Measurements from ENCODE around the gene OR2T27.
"Not testable (repeated sequence)": the region's sequence is repeated elsewhere in the genome, so short reads cannot be mapped to it uniquely, and the experiment has no call there.

Gene OR2T27, protein sequence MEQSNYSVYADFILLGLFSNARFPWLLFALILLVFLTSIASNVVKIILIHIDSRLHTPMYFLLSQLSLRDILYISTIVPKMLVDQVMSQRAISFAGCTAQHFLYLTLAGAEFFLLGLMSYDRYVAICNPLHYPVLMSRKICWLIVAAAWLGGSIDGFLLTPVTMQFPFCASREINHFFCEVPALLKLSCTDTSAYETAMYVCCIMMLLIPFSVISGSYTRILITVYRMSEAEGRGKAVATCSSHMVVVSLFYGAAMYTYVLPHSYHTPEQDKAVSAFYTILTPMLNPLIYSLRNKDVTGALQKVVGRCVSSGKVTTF

DNA sequence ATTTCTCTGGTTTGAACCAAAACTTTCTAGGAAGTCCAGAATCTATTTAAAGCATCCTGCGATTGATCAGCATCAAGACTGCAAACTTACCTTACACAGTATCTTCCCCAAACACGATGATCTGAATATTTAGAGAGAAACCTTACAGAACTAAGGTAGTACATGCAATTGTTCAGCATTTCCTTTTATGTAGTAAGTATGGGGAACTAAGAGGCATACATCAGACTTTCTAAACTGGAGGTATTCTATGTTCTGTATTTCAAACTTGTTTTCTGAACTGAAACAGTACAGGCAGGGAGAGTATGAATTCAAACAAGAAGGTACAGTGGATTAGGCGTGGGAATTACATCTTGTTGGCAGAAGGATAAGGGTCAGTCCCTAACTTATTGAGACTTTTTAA is at the start of gene OR2T27:
TSS of gene OR2T27 (minus strand) at position 175 of the 400 bp plus-strand sequence. CDS start 4,644 bp downstream, outside the sequence.
- DNase-seq = not testable (repeated sequence)

DNA sequence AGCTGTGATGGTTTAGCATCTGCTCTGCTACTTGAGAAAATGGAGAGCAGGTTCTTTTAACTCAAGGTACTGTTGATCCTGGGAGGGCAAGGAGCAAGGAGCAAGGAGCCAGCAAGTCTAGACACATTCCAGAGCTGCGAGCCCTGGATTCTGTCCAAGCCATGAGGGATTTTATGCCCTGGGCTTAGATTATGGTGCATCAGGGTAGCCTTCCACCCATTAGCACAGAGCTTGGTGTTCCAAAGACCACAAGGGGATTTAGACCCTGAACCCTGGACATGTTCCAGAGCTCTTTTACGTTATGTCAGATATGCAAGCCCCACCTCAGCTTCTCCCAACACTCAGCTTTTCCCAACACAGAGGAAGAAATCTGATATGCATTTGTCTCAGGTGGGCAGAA is 49.3 kb upstream of the OR2T27 start:
- DNase-seq = no peak

DNA sequence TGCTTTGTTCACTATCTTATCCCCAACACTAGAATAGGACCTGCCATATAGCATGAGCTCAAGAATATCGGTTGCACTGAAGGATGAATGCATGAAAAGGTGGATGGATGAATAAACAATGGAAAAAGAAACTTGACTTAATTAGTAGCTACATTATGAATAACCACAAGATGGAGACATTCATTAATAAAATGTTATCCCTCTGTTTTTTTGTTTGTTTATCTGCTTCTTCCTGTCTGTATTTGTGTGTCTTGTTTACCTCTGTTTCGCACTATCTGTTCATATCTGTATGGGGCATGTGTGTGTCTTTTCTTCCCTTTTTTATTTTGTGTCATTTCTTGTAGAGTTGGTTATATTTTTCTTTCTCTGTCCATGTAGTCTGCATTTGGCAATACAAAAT is 48.3 kb upstream of the OR2T27 start:
- no peak for DNase-seq

DNA sequence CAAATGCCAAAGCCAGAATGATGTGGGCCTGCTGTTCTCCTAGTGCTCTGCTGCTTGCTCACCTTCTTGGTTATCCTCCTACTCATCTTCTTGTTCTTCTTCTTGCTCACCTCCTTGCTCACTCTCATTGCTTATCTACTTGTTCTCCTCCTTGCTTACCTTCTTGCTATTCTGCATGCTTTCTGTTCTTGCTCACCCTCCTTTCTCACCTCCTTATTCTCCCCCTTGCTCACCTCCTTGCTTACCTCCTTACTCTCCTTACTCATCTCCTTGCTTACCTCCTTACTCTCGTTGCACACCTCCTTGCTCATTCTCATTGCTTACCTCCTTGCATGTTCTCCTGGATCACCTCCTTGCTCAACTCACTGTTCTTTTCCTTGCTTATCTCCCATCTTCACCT is 47.4 kb upstream of the OR2T27 start, which contains the start of gene OR14I1:
TSS of gene OR14I1 (minus strand) at position 53 of the 400 bp plus-strand sequence.
- no peak for DNase-seq

DNA sequence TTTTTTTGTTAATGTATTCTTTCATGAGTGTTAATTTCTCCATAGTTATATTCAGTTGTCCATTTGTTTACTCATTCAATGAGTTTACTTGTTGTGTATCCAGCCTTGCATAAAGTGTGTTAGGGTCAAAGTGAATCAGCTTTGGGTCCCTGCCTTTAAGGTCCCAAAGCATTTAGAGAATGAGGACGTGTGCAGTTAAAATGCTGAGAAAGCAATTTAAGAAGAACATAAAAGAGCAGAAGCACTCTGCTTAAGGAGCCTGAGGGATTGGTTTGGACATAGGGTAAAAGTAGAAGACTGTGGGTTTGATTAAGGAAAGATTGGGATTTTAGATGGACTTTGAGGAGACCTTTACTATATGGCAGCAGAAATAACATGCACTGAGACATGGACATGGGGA is 43.8 kb upstream of the OR2T27 start:
- DNase-seq = no peak

DNA sequence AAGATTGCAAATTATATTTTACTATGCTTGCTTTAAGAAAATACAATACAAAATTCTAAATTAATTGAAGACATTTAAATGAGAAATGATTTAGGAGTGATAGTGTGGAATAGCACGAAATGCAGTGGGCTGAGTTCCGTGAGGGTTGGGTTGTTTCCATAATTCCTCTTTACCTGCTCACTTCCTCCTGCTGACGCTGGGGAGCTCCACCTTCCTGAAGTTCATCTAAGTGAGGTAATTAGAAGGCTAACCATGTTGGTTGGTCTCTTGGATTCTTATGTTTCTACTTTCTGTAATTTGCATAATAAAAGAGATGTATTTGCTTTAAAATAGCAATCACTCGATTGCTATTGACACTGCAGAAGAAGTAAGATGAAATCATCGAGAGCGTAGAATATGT is 42.6 kb upstream of the OR2T27 start:
- DNase-seq = no peak

DNA sequence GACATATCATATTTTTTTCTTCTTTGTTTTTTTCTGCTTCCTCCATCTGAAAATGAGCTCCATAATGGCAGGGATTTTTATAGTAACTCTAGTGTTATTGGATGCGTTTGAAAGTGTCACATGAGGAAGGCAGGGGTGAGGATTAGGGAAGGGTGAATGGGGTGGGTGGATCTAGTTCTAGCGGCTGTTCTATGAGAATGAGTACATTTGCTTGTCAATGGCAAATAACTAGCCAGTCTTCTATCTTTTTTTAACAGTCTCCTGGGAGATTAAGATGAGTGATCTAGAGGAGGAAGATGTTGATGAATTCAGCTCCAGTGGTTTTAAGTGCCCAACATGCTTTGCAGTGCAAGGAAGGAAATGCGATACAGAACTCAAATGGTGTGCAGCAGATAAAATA is 41.4 kb upstream of the OR2T27 start:
- DNase-seq = no peak

DNA sequence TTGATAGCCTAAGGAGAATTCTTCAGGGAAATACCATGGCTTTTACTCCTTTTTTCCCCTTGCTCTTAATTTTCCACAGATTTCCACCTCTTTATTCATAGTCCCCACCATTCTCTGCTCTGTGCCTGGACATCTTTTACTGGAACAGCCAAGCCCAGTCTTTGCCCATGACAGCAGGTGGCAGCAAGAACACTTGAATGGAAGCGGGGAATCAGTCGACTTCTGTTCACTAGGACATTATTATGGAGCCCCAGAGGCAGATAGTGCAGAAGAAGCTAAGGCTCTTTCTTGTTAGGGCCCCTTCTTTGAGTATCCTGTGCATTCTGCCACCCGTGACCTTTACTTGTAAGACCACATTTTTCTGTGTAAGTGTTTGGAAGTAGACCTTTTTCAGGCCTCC is 40.9 kb upstream of the OR2T27 start:
- DNase-seq = no peak

DNA sequence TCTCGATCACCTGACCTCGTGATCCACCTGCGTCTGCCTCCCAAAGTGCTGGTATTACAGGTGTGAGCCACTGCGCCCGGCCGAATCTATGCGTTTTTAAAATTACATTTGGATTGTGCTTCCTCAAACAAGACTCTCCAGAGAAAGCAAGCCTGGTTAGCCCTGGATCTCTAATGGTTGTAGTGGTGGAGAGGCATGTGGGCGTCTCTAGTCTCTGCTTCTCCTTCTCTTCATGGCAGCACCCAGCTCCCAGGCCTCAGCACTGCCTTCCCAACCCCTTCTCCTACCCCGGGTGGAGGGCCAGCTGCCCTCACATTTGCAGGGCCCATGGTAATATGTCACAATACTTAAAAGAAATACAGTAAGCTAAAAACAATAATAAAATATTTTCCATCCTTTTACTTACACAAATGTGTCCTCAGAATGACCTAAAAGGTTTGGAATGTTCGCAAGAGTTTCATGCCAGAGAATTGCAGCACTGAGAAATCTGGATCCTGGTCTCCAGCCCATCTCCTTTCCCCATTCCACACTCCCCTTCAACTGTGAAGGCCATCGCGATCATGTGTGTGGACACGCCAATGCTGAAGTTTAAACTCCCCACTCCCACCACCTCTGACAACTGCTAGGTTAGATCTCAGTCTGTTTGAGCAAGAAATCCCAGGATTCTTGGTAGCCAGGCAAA is 40.3 kb upstream of the OR2T27 start:
- DNase-seq = no peak

DNA sequence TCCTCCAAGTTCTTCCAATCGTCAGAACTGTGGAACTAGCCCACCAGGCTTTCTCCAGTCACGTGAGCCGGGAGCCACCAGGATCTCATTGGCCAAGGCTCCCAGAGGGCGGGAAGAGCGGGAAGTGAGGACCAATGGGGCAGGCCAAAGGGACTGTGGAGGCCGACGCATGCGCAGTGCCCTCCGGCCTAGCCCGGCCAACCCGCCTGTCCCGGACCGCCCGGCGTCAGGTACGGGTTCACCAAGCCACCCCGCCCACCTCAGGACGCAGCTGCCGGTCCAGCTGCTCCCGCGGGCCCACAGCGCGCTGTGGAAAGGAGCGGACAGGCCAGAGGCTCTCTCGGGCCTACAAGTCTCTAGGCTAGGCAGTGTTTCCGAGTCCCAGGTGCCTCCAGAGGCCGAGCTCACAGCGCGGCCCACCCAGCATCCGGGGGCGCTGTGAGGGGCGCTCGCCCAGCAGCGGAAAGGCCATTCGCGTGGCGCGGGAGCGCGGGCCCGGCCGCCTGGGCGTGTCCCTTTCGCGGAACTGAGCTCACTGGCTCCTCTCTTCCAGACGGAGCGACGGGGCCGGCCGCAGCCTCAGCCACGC is 36.3 kb upstream of the OR2T27 start:
- DNase-seq = no peak

DNA sequence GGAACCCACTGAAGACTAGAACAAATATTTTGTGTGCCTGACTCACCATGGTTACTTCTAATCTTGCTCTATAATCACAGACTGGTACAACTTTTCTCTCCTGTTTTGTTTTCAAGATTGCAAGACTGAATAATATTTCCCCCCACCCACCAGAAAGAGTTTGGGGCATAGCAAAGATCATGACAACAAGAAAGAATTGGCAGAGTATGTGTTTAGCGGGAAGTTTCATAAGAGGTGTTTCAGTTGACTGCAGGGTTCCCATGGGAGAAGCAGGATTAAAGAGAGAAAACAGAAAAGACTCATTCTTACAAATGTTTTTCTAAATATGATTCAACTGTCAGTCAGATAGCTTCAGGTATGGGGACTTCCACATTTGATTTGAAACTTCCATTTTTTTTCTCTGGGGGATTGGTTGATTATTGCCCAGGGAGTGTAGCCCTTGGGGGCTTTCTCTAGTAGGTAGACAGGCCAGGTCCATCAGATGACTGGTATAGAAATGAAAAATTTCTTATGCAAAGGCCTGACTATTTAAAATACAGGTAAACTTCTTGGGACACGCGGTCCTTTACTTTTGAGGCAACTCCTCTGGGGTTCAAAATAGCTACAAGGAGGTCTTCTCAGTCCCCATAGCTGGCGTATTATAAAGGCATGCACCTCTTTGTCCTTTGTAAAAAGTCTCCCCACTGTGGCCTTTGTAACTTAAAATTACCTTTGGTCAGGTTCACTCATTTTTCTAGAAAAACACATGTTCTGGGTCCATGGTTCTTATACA is 33.4 kb upstream of the OR2T27 start:
- no peak for DNase-seq

DNA sequence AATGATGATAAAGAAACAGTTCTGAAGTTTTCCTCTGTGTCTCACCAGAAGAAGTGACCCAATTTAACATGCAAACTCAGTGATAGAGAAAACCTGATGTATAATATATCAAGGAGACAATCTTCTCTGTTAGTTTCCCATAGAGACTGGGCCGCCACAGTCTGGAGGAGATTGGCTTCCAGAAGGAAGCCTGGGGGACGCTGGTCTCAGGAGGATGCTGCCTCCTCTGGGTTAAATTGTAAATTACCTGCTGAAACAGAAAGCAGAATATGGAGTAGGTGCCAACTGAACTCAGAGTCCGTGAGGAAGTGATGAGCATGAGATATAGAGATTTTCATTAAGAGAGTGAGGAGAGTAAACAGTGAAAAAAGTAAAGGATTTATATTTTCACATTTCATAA is 31.5 kb upstream of the OR2T27 start:
- DNase-seq = peak; percentile 26

DNA sequence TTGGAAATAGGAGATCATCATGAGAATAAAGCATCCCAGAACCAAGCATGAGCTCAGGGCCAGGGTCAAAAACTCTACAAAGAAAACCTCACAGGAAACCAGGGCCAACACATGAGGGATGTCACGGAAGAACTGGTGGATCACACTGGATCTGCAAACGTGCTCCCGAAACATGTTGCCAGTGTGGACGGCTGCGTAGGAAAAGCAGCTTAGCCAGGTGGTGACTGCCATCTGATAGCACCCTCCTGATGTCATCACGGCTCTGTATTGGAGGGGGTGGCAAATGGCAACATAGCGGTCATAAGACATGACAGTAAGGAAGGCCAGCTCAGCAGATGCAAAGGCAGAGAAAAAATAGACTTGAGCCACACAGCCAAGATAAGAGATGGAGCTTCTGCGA is 26.3 kb upstream of the OR2T27 start:
- no peak for DNase-seq

DNA sequence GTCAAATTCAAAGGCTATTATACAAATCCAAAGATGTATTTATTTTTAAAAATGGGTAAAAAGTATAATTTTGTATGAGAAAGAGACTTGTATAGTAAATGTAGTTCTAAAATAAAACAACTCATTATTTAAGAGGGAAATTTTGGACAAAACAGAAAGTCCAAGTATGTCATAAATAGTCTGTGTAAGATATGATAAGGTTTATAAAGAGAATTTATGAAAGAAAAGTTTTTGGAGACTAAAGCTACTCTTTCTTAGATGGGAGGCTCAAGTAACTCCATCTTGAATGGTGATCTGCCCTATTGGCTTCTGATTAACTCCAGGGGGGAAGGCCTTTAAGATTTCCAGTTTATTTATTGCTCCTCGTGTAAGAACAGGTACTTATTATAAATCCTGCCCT is 14.7 kb upstream of the OR2T27 start:
- no peak for DNase-seq

DNA sequence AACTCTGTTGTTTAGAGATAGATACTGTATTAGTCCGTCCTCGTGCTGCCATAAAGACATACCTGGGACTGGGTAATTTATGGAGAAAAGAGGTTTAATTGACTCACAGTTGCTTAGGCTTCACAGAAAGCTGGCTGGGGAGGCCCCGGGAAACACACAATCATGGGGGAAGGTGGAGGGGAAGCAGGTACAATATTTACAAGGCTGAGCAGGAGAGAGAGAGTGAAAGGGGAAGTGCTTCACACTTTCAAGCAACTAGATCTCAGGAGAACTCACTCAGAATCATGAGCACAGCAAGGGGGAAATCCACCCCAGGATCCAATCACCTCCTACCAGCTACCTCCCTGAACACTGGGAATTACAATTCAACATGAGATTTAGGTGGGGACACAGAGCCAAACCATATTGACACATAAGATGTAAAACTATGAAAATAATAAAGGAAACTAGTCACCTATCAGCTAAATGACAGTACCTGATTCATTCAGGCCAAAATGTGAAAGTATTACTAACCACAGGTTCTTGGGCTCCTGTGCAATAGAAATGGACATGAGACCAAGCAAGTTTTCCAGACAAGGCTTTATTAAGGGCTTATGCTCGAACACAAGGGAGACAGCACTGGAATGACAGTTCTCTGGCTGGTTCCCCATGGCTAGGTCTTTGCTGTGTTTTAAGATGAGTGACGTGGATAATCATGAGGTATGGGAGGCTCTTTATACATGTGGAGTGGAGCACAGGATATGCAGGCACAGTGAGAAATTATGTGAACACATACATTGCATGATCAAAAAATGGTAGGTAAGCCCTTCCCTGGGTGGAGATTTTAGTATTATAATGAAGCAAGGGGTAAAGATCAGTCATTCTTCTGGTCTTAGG is 8.4 kb upstream of the OR2T27 start:
- not testable (repeated sequence) for DNase-seq

DNA sequence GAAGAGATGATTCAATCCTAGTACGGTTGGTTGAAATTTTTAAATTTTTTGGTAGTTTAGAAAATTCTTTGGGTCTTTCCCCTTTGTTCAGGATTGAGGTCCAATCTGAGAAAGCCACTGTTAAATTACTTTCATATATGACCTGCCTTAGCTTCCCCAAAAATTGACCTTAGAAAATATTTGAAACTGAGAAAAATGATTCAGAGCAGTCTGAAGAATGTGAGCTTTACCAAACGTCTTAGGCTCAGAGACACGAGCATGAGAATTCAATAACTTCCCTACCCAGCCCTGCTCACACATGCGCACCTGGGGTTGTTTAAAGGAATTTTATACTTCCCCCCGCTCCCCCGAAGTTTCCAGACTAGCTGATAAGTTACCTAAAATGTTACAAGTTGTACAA is 1.5 kb upstream of the OR2T27 start:
- not testable (repeated sequence) for DNase-seq

DNA sequence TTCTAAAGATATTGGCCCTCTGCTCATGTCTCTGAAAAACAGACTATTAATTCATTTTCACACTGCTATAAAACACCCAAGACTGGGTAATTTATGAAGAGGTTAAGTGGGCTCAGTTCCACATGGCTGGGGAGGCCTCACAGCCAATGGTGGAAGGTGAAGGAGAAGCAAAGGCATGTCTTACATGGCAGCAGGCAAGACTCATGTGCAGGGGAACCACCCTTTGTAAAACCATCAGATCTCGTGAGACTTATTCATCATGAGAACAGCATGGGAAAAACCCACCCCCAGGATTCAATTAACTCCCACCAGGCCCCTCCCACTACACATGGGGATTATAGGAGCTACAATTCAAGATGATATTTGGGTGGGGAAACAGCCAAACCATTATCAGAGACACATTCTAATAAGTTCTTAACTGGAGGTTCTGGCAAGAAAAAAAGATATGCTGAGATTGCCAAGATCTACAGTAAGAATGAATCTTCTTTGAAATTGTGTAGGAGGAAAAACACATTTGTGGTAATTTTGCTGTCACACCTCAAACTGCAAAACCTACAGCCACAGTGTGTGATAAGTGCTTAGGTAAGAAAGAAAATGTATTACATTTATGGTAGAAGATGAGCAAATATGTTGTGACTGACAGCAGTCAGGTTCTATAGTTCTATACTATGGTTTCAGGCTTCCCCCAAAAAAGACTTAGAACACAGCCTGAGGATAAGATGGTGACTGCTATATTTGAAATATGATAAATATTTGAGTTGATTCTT is 6.4 kb downstream of the OR2T27 start:
- DNase-seq = not testable (repeated sequence)

DNA sequence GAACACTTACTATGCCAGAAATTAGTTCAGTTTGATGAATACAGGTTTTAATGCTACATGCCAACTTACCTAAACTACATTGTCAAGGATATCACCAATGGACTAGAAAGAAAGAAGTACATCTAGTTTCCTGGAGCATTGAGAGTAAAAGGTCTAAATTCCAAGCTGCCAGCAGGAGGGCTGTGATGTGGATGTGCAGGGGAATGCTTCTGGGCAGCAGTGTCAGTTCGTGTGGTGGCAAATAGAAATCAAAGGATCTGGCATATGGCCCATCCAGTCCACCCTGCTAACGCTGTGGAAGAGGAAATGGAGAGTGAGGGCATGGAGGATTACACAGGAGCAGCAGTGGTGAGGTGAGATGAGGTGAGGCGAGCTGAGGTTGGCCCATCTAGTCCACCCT is 10.2 kb downstream of the OR2T27 start, which contains the start of gene OR2T35:
TSS of gene OR2T35 (minus strand) at position 101 of the 400 bp plus-strand sequence. CDS start 6,020 bp downstream, outside the sequence.
- DNase-seq = not testable (repeated sequence)

DNA sequence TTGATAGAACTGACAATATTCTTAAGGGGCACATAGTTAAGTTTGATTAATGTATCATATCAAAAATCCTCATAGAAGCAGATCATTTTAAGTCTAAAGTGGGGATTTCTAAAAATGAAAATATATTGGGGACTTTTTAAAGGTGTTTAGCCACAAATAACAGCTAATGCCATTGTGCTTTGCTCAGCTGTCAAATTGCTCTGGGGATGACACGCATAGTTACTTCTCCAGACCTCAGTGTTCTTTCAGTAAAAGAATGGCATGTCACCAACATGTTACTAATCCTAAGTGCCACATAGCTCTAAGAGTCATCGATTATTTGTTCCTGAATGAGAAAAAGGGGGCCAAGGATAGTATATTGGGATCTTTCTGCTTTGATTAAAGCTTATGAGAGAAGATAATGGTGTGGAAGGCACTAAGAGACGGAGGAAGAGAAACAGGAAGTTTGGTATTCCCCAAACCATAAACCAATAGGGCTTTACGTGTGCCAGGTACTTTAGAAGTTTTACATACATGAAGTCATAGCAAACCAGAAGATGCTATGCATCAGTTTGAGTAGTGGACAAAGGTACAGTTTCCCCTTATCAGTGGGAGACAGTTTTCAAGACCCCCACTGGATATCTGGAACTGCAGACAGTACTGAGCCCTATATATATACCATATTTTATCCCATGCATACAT is 12.2 kb downstream of the OR2T27 start:
- not testable (repeated sequence) for DNase-seq

DNA sequence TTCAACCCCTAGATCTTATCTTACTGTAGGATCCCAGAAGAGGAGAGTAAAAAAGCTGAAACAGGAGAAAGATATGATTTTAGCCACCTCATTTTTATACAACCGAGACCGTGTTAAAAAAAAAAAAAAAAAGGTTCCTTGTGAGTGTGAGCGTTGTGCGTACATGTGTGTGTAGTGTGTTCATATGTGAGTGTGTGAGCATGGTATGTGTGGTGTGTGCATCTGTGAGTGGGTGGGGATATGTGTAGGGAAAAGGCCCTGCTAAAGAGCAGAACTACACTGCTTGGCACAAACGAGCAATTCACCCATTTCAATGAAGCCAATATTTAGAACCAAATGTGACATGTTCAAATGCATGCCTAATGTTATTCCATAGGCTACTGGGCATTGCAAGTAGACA is 13.7 kb downstream of the OR2T27 start:
- not testable (repeated sequence) for DNase-seq

DNA sequence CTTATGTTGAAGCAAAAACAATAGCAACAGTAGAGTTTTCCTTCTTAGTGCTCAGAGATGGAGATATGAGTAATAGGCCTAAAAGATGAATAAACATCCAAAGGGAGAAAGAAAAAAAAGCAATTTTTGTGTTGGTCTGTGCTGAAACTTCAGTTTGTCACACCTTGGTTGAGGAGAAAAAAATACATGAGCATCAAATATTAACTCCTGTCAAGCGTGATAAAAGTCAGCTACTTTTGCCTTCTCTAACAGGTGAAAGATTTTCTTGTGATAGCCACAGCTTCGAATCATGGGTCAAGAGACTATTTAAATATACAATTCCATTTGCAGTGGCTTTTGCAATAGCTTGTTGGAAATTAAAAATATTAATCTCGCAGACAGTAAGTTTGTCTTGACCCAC is 14.4 kb downstream of the OR2T27 start:
- DNase-seq = not testable (repeated sequence)

Data from CD4-positive, alpha-beta T cell treated with Interleukin-17A for 1 hour (primary cell).